Esophagus muscularis mucosa (tissue), 3 donors: ENCODE measurements around the gene POLR3E.

ENCODE experiments used
- CTCF ChIP-seq, 3 experiments: fragments of 200-600 bp in 2 of 3; fragments of 450-650 bp in 1 of 3; sonication (generic) in 2 of 3; IDR thresholded peaks; one replicate each; pipeline ENCODE4 v1.5.1; 2017 to 2019; ENCODE audit warnings: antibody characterized with exemption in 3 of 3, mild to moderate bottlenecking in 2 of 3, moderate library complexity in 1 of 3
- POLR2A ChIP-seq: fragments of 450-650 bp; IDR thresholded peaks from one replicate; pipeline ENCODE4 v1.6.1; 2017; ENCODE audit warnings: antibody characterized with exemption, moderate library complexity, mild to moderate bottlenecking, low read depth

GRCh38 chr16:22360963-22361659, 63.9 kb downstream of the POLR3E start:
- TF ChIP-seq CTCF (IDR thresholded peaks at IDR 0.05) (no peak), POLR2A (no peak)
